ENCODE data around the gene KIAA1671. TPM values are rescaled to one million over a fixed set of nuclear protein-coding genes. Genes with fewer than 3 reads are reported as not detected.

The KIAA1671 gene
- total and polyA plus RNA-seq, 2 of the 13 experiments (the other 11 are each of a cell fraction or from before 2014, with no cell fraction given): 13.5 to 13.6 TPM

DNA sequence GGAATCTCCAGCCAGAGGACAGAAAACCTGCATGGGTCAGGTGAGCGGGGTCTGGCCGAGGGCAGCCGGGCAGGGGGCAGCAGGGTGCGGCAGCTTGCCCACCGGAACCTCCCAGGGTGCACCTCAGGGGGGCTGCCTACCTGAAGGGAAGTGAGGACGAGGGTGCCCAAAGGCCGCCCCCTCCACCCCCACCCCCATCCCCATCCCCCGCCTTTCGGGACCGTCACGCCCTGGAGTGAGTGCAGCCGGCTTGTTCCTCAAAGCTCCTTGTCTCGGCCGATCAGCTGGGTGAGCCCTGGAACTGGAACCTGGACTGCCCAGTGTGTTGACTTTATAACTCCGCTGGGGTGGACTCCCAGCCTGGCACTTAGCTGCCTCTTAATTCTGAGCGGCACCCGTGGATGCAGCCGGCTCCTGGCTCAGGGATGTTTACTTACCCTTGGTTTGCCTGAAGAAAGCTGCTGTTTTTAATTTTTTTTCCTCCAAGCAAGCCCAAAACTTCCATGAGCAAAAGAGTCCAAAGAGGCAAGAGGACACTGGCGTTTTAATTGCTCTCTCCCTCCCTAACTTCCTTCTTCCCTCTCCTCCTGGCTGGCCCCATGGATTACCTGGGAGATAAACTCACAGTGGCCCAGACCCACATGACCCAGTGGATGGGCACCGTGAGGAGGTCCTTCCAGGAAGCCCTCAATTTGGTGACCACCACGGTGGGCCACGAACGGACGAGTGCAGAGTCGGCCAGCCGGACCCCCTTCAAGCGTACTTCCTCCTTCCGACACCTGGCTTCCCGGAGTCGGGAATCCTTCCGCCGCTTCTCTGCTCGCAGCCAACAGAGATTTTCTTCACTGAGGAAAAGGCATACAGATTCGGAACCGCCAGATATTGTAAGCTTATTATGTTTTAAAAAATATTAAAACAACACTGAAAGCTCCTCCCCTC, 159.3 kb downstream of the KIAA1671 start (continued):
- TF ChIP-seq, protein P1, sequence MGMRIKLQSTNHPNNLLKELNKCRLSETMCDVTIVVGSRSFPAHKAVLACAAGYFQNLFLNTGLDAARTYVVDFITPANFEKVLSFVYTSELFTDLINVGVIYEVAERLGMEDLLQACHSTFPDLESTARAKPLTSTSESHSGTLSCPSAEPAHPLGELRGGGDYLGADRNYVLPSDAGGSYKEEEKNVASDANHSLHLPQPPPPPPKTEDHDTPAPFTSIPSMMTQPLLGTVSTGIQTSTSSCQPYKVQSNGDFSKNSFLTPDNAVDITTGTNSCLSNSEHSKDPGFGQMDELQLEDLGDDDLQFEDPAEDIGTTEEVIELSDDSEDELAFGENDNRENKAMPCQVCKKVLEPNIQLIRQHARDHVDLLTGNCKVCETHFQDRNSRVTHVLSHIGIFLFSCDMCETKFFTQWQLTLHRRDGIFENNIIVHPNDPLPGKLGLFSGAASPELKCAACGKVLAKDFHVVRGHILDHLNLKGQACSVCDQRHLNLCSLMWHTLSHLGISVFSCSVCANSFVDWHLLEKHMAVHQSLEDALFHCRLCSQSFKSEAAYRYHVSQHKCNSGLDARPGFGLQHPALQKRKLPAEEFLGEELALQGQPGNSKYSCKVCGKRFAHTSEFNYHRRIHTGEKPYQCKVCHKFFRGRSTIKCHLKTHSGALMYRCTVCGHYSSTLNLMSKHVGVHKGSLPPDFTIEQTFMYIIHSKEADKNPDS (CRISPR knock-in tag; IDR thresholded peaks at IDR 0.05): 0 out of 2 replicates have a peak, but pooled peaks have one; percentile 56
- TF ChIP-seq, protein P2, sequence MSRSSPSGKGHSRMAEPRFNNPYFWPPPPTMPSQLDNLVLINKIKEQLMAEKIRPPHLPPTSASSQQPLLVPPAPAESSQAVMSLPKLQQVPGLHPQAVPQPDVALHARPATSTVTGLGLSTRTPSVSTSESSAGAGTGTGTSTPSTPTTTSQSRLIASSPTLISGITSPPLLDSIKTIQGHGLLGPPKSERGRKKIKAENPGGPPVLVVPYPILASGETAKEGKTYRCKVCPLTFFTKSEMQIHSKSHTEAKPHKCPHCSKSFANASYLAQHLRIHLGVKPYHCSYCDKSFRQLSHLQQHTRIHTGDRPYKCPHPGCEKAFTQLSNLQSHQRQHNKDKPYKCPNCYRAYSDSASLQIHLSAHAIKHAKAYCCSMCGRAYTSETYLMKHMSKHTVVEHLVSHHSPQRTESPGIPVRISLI (CRISPR knock-in tag; IDR thresholded peaks at IDR 0.05; ENCODE audit: borderline replicate concordance): no peak
- no peak for TF ChIP-seq ARNTL (CRISPR knock-in tag; IDR thresholded peaks at IDR 0.05)
- TF ChIP-seq, protein P3, sequence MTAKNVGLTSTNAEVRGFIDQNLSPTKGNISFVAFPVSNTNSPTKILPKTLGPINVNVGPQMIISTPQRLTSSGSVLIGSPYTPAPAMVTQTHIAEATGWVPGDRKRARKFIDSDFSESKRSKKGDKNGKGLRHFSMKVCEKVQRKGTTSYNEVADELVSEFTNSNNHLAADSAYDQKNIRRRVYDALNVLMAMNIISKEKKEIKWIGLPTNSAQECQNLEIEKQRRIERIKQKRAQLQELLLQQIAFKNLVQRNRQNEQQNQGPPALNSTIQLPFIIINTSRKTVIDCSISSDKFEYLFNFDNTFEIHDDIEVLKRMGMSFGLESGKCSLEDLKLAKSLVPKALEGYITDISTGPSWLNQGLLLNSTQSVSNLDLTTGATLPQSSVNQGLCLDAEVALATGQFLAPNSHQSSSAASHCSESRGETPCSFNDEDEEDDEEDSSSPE (CRISPR knock-in tag; IDR thresholded peaks at IDR 0.05): no peak
- no peak for TF ChIP-seq FOXC1 (CRISPR knock-in tag; IDR thresholded peaks at IDR 0.05; ENCODE audit: borderline replicate concordance)
- TF ChIP-seq GABPA (IDR thresholded peaks at IDR 0.05; ENCODE audit: low read depth, low read length): peak; percentile 56
- TF ChIP-seq GABPA (CRISPR knock-in tag; IDR thresholded peaks at IDR 0.05; ENCODE audit: low read depth): peak; percentile 70
- TF ChIP-seq RELA (CRISPR knock-in tag; IDR thresholded peaks at IDR 0.05): no peak
- TF ChIP-seq ELF1 (CRISPR knock-in tag; IDR thresholded peaks at IDR 0.05): peak; percentile 33; the same call in 1 of the 2 replicates
- TF ChIP-seq FOSL2 (CRISPR knock-in tag; IDR thresholded peaks at IDR 0.05): no peak
- no peak for TF ChIP-seq SNAPC5 (CRISPR knock-in tag; IDR thresholded peaks at IDR 0.05; ENCODE audit: borderline replicate concordance)
- TF ChIP-seq RBFOX2 (IDR thresholded peaks at IDR 0.05; ENCODE audit: low read depth, low read length): peak; percentile 61
- no peak for TF ChIP-seq SIX4 (CRISPR knock-in tag; IDR thresholded peaks at IDR 0.05)
